Heart left ventricle (tissue), 13 donors: Measurements from ENCODE around the gene PSMF1.

ENCODE experiments used
- CTCF ChIP-seq, 12 donors: fragments of 200-600 bp; sonication (generic) in 4 of 12; IDR thresholded peaks; one replicate each; pipeline versions ENCODE4 v1.5.0 to v1.8.0; 2018 to 2022; ENCODE audit warnings: antibody characterized with exemption in 12 of 12, mild to moderate bottlenecking in 5 of 12
- POLR2A ChIP-seq, 2 donors: fragments of 450-650 bp; IDR thresholded peaks; one replicate each; pipeline ENCODE4 v1.6.1; 2017; ENCODE audit warnings: antibody characterized with exemption in 2 of 2, mild to moderate bottlenecking in 2 of 2, moderate library complexity in 2 of 2
- donor health status: ischemic (EF 13 %, LVEDD 7.1; RV severe dilation, severe dysfunction).
- donor health status: DM: no; HTN: yes; CAD: no.
- donor health status: DM: no; HTN: no; CAD: no.
- donor health status: ischemic (EF 25% LVEDD 6.9; RV normal size, moderate dysfunction).
- donor health status: ischemic (EF 25% LVEDD 5.7; RV mildly dilated, moderate dysfunction).
- donor health status: ischemic (EF 35%, LVEDD 5.7; RV mildly dilated, moderate dysfunction).
- donor health status: nonischemic (EF 11% LVEDD 7.7; RV severe dilation, severe dysfunction).
- donor health status: DM: yes; HTN: yes; CAD: no.
- donor health status: PGD.
- donor health status: ischemic (EF 29% LVEDD 5.4; RV normal size, mild dysfunction).
- donor health status: nonischemic (EF 23%, LVEDD 6.1; RV moderate dilation, normal function).

GRCh38 chr20:1163653-1164052 is 45.3 kb downstream of the PSMF1 start:
- TF ChIP-seq CTCF (IDR thresholded peaks at IDR 0.05) (no peak), POLR2A (IDR thresholded peaks at IDR 0.05) (no peak)
